A549 (cell line): ENCODE data around the gene CEBPB. TPM values are rescaled to one million over a fixed set of nuclear protein-coding genes. Genes with fewer than 3 reads are reported as not detected.

Experiments
- ATAC-seq, 2 experiments: fragments of 200-7000 bp in 1 of 2; fragments of >200 bp in 1 of 2; cut with Nextera tagmentation in 1 of 2; cut with Tn5 transposase in 1 of 2; 3 replicates each; pipeline versions ENCODE4 v1.8.0 to v1.9.1; 2018 to 2020; ENCODE audit warnings: mild to moderate bottlenecking in 1 of 2, moderate library complexity in 1 of 2
- CTCF ChIA-PET: fragments of 300-600 bp; sonication (Branson Sonifier 250); formaldehyde crosslinking; extraction: SDS; loops from one replicate; lab custom pipeline; 2021; ENCODE audit warnings: antibody characterized with exemption, inconsistent platforms; lab: Yijun Ruan, JAX
- POLR2A ChIA-PET: fragments of 350-600 bp; formaldehyde crosslinking; extraction: SDS; loops from one replicate; lab custom pipeline; 2021; ENCODE audit warnings: antibody characterized with exemption, inconsistent platforms; lab: Yijun Ruan, JAX
- DNase-seq, 2 experiments: peaks; one replicate each; pipeline versions ENCODE4 v3.0.0 to v3.0.0-alpha.2; 2011 to 2016; ENCODE audit warnings: low read depth in 1 of 2, low spot score in 1 of 2
- FAIRE-seq: peaks from 2 replicates; lab custom pipeline; 2011; peaks lifted over from hg19 to GRCh38; lab: Jason Lieb, UNC
- H3K27ac ChIP-seq, 2 experiments: fragments of >200 bp; sonication (Bioruptor Twin); formaldehyde crosslinking; 3 replicates each; pipeline ENCODE4 v1.5.1; 2016 to 2017
- H3K4me1 ChIP-seq: fragments of >200 bp; sonication (Bioruptor Twin); formaldehyde crosslinking; 3 replicates; pipeline ENCODE4 v1.6.1; 2016
- H3K4me2 ChIP-seq: fragments of >200 bp; sonication (Bioruptor Twin); formaldehyde crosslinking; 3 replicates; pipeline ENCODE4 v1.6.1; 2016
- H3K4me3 ChIP-seq: fragments of >200 bp; sonication (Bioruptor Twin); formaldehyde crosslinking; 3 replicates; pipeline ENCODE4 v1.5.1; 2016
- H3K9me3 ChIP-seq: fragments of >200 bp; sonication (Bioruptor Twin); formaldehyde crosslinking; 3 replicates; pipeline ENCODE4 v1.6.1; 2016
- BHLHE40 ChIP-seq: IDR thresholded peaks from 2 replicates; pipeline ENCODE4 v1.6.1; 2012; ENCODE audit warnings: low read depth, low read length, inconsistent platforms
- CBX8 ChIP-seq: fragments of 200-600 bp; sonication (generic); IDR thresholded peaks from 2 replicates; pipeline ENCODE4 v1.6.1; 2016
- CTCF ChIP-seq: fragments of >200 bp; sonication (Bioruptor Twin); formaldehyde crosslinking; IDR thresholded peaks from 3 replicates; pipeline ENCODE4 v1.5.1; 2016
- ELK1 ChIP-seq: fragments of 150-350 bp; IDR thresholded peaks from 2 replicates; pipeline ENCODE4 v1.6.1; 2014; ENCODE audit warnings: low read depth, mild to moderate bottlenecking, low read length
- ESRRA ChIP-seq: fragments of 150-350 bp; IDR thresholded peaks from 2 replicates; pipeline ENCODE4 v1.6.1; 2014; ENCODE audit warnings: mild to moderate bottlenecking, low read length, borderline replicate concordance
- FOSB ChIP-seq: fragments of 250-450 bp; sonication (Bioruptor Pico); IDR thresholded peaks from 2 replicates; pipeline ENCODE4 v1.5.0; 2020; ENCODE audit warnings: mild to moderate bottlenecking, moderate library complexity
- FOXS1 ChIP-seq: fragments of 250-450 bp; sonication (Bioruptor Pico); IDR thresholded peaks from 2 replicates; pipeline ENCODE4 v1.5.0; 2020; ENCODE audit warnings: mild to moderate bottlenecking, moderate library complexity
- GATA3 ChIP-seq: IDR thresholded peaks from 2 replicates; pipeline ENCODE4 v1.6.1; 2012; ENCODE audit warnings: borderline replicate concordance
- HOXA7 ChIP-seq: fragments of 250-450 bp; sonication (Bioruptor Pico); IDR thresholded peaks from 2 replicates; pipeline ENCODE4 v1.5.0; 2020; ENCODE audit warnings: mild to moderate bottlenecking, moderate library complexity
- HOXB5 ChIP-seq: fragments of 250-450 bp; sonication (Bioruptor Pico); IDR thresholded peaks from 2 replicates; pipeline ENCODE4 v1.5.0; 2020; ENCODE audit warnings: mild to moderate bottlenecking, moderate library complexity
- JUN ChIP-seq, 2 experiments: fragments of >200 bp; sonication (Bioruptor Twin); formaldehyde crosslinking; IDR thresholded peaks; 2 replicates in 1 of 2; 3 replicates in 1 of 2; pipeline ENCODE4 v1.6.1; 2016 to 2017
- JUNB ChIP-seq: fragments of >200 bp; sonication (Bioruptor Twin); formaldehyde crosslinking; IDR thresholded peaks from 2 replicates; pipeline ENCODE4 v1.6.1; 2016
- KDM1A ChIP-seq: fragments of 200-600 bp; sonication (generic); IDR thresholded peaks from 2 replicates; pipeline ENCODE4 v1.6.1; 2016; ENCODE audit warnings: low read depth, mild to moderate bottlenecking
- MAFK ChIP-seq: fragments of 450-650 bp; IDR thresholded peaks from 2 replicates; pipeline ENCODE4 v1.6.1; 2014; ENCODE audit not compliant: partially characterized antibody
- MAX ChIP-seq: IDR thresholded peaks from 2 replicates; pipeline ENCODE4 v1.6.1; 2012
- MAZ ChIP-seq: fragments of 150-350 bp; IDR thresholded peaks from 2 replicates; pipeline ENCODE4 v1.6.1; 2014; ENCODE audit warnings: antibody characterized with exemption, low read depth, low read length, borderline replicate concordance
- MYC ChIP-seq: IDR thresholded peaks from 2 replicates; pipeline ENCODE4 v1.6.1; 2012; ENCODE audit warnings: mild to moderate bottlenecking, inconsistent platforms, low read length, improper control_type of control experiment, borderline replicate concordance
- NPAS2 ChIP-seq: fragments of 250-450 bp; sonication (Bioruptor Pico); IDR thresholded peaks from 2 replicates; pipeline ENCODE4 v1.8.0; 2022; ENCODE audit warnings: mild to moderate bottlenecking, moderate library complexity, borderline replicate concordance
- POLR2A ChIP-seq: IDR thresholded peaks from 2 replicates; pipeline ENCODE4 v1.6.1; 2012; ENCODE audit warnings: mild to moderate bottlenecking, low read length
- POLR2AphosphoS2 ChIP-seq: conservative IDR thresholded peaks from 2 replicates; pipeline ENCODE4 v1.6.1; 2012; ENCODE audit warnings: low read length, improper control_type of control experiment, inconsistent platforms
- RAD21 ChIP-seq, 2 experiments: fragments of >200 bp in 1 of 2; sonication (Bioruptor Twin) in 1 of 2; formaldehyde crosslinking in 1 of 2; IDR thresholded peaks in 1 of 2; conservative IDR thresholded peaks in 1 of 2; 2 replicates in 1 of 2; 3 replicates in 1 of 2; pipeline ENCODE4 v1.6.1; 2012 to 2018; ENCODE audit warnings: inconsistent platforms in 1 of 2
- RCOR1 ChIP-seq: fragments of 150-350 bp; IDR thresholded peaks from 2 replicates; pipeline ENCODE4 v1.6.1; 2014; ENCODE audit warnings: antibody characterized with exemption, low read length, low read depth
- SMC3 ChIP-seq: fragments of >200 bp; sonication (Bioruptor Twin); formaldehyde crosslinking; IDR thresholded peaks from 3 replicates; pipeline ENCODE4 v1.6.1; 2018; ENCODE audit warnings: inconsistent platforms
- SREBF2 ChIP-seq: fragments of 450-650 bp; IDR thresholded peaks from 2 replicates; pipeline ENCODE4 v1.6.1; 2014; ENCODE audit warnings: mild to moderate bottlenecking, moderate library complexity
- TFCP2L1 ChIP-seq: fragments of 250-450 bp; sonication (Bioruptor Pico); IDR thresholded peaks from 2 replicates; pipeline ENCODE4 v1.5.0; 2021; ENCODE audit warnings: mild to moderate bottlenecking
- TP53 ChIP-seq: fragments of 250-450 bp; sonication (Bioruptor Pico); IDR thresholded peaks from 2 replicates; pipeline ENCODE4 v1.5.0; 2021; ENCODE audit warnings: mild to moderate bottlenecking, moderate library complexity
- ZFP36 ChIP-seq: fragments of 450-650 bp; IDR thresholded peaks from 2 replicates; pipeline ENCODE4 v1.6.1; 2014; ENCODE audit warnings: borderline replicate concordance; ENCODE audit not compliant: partially characterized antibody
- ZNF302 ChIP-seq: fragments of 250-450 bp; sonication (Bioruptor Pico); IDR thresholded peaks from 2 replicates; pipeline ENCODE4 v1.9.0; 2021; ENCODE audit warnings: inconsistent platforms, mild to moderate bottlenecking, moderate library complexity
- WGBS: methylation state at CpG from one replicate; pipeline ENCODE4 v1.1.6; 2017; ENCODE audit errors: missing lambda C conversion rate; 5-methylcytosine and 5-hydroxymethylcytosine counted together
- polyA plus RNA-seq, 4 experiments: library from polyadenylated mRNA; depleted of rRNA in 3 of 4; stranded (reverse); fragments of >200 nt; fragmentation: RNase III in 1 of 4; extraction: RNeasy Plus Mini Kit Qiagen cat#74134 plus additional on column Dnase treatment in 1 of 4; gene quantifications; 2 replicates in 3 of 4; 3 replicates in 1 of 4; pipeline ENCODE4 v1.2.3, GENCODE V29; 2011 to 2017

Gene CEBPB
- polyA plus RNA-seq, 2 of the 4 experiments (the other 2 are of a cell fraction): 45.4 to 74.0 TPM

- 92% methylated on average over 12 of the region's 14 CpGs for WGBS
- no peak for ATAC-seq
- TF ChIP-seq RAD21 (conservative IDR thresholded peaks at IDR 0.05 in 1 of 2, IDR thresholded peaks at IDR 0.05 in 1 of 2) (no peak), HOXA7 (CRISPR knock-in tag) (no peak), MYC (no peak), ZFP36 (no peak), CBX8 (no peak)
- no peaks in the 10 kb centered on the region for H3K9me3 ChIP-seq
- peaks cover 17% of the 10 kb centered on the region; the same call in 2 of the 3 replicates for H3K4me1 ChIP-seq
- H3K4me3 ChIP-seq: no peak overlapping the region
- ChIA-PET POLR2A (interaction anchor here (0.6 kb wide), 1 partner anchor 614 kb away, joined by 4 read pairs; no protein-coding TSS in a partner anchor), CTCF (interaction anchor here (0.7 to 1.9 kb wide), 10 partner anchors 9 to 371 kb away, joined by 3 to 4 read pairs (median 3); no protein-coding TSS in a partner anchor)
- DNase-seq: no peak
- H3K27ac ChIP-seq: peak overlapping the region in 1 of 2 experiments; percentile 60; a peak in 3 of 6 replicates
- no peak overlapping the region for H3K4me2 ChIP-seq
- FAIRE-seq: no peak
Measured at GRCh38 chr20:50217207-50217949, 26.7 kb downstream of the CEBPB start.

- FAIRE-seq: no peak
- CTCF ChIA-PET: interaction anchor here (0.9 to 1.2 kb wide), 3 partner anchors 18 to 161 kb away, joined by 3 read pairs; no protein-coding TSS in a partner anchor
- POLR2A ChIA-PET: no interaction called here
Measured at GRCh38 chr20:50218987-50219435, 28.4 kb downstream of the CEBPB start.

GRCh38 chr20:50219600-50219999, 29.0 kb downstream of the CEBPB start:
- FAIRE-seq (no peak), ATAC-seq (no peak), DNase-seq (no peak)
- peaks cover 17% of the 10 kb centered on the region; the same call in 2 of the 3 replicates for H3K4me1 ChIP-seq
- no peak for TF ChIP-seq JUNB
- TF ChIP-seq TP53: no peak
- TF ChIP-seq MAZ: no peak
- no peak for TF ChIP-seq SREBF2
- TF ChIP-seq KDM1A: no peak
- TF ChIP-seq FOXS1: no peak
- TF ChIP-seq HOXB5 (CRISPR knock-in tag): no peak
- no peak for TF ChIP-seq TFCP2L1 (CRISPR knock-in tag)
- TF ChIP-seq MAFK: no peak
- TF ChIP-seq POLR2A: no peak
- TF ChIP-seq ZNF302 (CRISPR knock-in tag): no peak
- POLR2A ChIA-PET: no interaction called here
- H3K4me2 ChIP-seq: no peak overlapping the region
- CTCF ChIA-PET: interaction anchor here (0.9 to 1.2 kb wide), 3 partner anchors 19 to 161 kb away, joined by 3 read pairs; no protein-coding TSS in a partner anchor
- peak overlapping the region in 1 of 2 experiments; percentile 76; a peak in 2 of 6 replicates for H3K27ac ChIP-seq
- H3K9me3 ChIP-seq: peaks cover 7% of the 10 kb centered on the region; the same call in 2 of the 3 replicates
- H3K4me3 ChIP-seq: no peak overlapping the region
- 68% methylated on average over 4 of the region's 4 CpGs for whole genome bisulfite sequencing

More at GRCh38 chr20:50218987-50219435, 28.4 kb downstream of the CEBPB start:
- DNase-seq (no peak), ATAC-seq (no peak)
- Histone ChIP-seq H3K4me3 (no peak overlapping the region), H3K27ac (no peak overlapping the region), H3K4me1 (peaks cover 17% of the 10 kb centered on the region; the same call in 2 of the 3 replicates), H3K4me2 (no peak overlapping the region), H3K9me3 (peaks cover 1% of the 10 kb centered on the region; the same call in 2 of the 3 replicates)
- TF ChIP-seq RCOR1: no peak
- TF ChIP-seq NPAS2 (CRISPR knock-in tag): no peak
- TF ChIP-seq GATA3: no peak
- no peak for TF ChIP-seq HOXA7 (CRISPR knock-in tag)
- TF ChIP-seq FOSB (CRISPR knock-in tag): no peak
- TF ChIP-seq ELK1: no peak
- TF ChIP-seq CTCF: no peak
- TF ChIP-seq ESRRA: no peak
- no peak for TF ChIP-seq BHLHE40
- TF ChIP-seq POLR2AphosphoS2: no peak
- TF ChIP-seq MAX: no peak
- TF ChIP-seq JUN (IDR thresholded peaks at IDR 0.05): no peak
- no peak for TF ChIP-seq SMC3
- no peak for TF ChIP-seq TFCP2L1 (CRISPR knock-in tag)
- 58% methylated on average over 5 of the region's 5 CpGs for WGBS
